Transverse colon (tissue), 3 donors: ENCODE measurements around the gene EYA3.

Experiments
- CTCF ChIP-seq, 5 experiments: fragments of 200-600 bp in 3 of 5; fragments of 450-650 bp in 2 of 5; sonication (generic) in 3 of 5; IDR thresholded peaks; 1 replicate in 2 of 5; 2 replicates in 3 of 5; pipeline ENCODE4 v1.5.1; 2016 to 2017; ENCODE audit warnings: antibody characterized with exemption in 5 of 5, inconsistent platforms in 3 of 5, mild to moderate bottlenecking in 2 of 5, moderate library complexity in 1 of 5
- POLR2A ChIP-seq: fragments of 450-650 bp; IDR thresholded peaks from one replicate; pipeline ENCODE4 v1.6.1; 2016; ENCODE audit warnings: antibody characterized with exemption, mild to moderate bottlenecking, moderate library complexity

DNA sequence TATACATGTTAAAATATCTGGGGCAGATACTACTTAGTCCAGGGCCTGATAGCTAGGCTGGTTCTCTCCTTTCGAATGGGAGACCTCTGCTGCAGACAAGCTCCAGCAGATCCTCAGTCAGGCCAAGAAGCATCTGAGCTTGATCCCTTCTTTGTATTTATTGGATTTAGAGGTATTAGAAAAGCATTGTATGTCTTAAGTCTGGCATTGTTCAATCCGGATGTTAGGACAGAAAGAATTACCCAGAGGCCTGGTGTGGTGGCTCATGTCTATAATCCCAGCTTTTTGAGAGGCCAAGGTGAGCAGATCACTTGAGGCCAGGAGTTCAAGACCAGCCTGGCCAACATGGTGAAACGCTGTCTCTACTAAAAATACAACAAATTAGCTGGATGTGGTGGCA is 21.2 kb upstream of the EYA3 start:
- TF ChIP-seq CTCF (IDR thresholded peaks at IDR 0.05): no peak
- no peak for TF ChIP-seq POLR2A
